HG03095 (cell line): ENCODE data around the gene SMOC2.

Source experiments
- ATAC-seq: cut with Tn5 transposase; IDR thresholded peaks from one replicate; pipeline ENCODE4 v1.9.1; 2021; ENCODE audit warnings: moderate library complexity; ENCODE audit not compliant: unreplicated experiment

Gene SMOC2

DNA sequence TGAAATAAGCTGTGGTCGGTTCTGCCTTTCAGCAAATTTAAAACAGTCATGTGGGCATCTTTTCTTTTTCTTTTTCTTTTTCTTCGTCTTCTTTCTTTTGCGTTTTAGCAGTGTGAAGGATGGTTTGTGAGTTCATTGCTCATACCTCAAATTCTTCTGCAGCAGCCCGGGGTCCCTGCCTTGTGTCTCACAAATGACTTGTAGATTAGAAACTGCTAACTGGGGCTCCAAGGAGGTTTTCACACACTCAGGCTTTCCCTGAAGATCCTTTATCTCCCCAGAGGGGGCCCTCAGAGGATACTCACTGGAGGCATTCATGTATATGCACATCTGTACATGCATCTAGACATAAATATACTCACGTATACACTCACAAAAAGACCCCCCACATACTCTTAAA, 1.7 kb downstream of the SMOC2 start:
- no peak for ATAC-seq

- ATAC-seq: no peak
These were observed 6.3 kb downstream of the SMOC2 start for GRCh38 chr6:168447282-168447681.

DNA sequence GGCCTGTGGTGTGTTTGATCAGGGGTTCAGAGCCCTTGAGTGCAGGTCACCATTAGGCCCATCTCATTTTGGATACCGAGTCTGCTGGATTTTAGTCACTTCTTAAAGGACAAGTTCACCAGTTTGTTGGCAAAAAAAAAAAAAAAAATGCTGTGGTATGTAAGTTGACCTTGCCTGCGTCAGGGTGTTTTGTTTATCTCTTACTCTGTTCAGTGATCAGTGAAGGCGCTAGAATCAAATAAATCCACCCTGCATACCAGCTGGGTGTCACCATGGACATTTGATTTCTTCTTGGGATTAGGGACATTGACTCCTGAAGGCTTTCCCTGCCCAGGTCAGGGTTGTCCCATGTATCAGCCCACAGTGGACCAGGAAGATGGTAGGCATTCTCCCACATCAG, 6.7 kb downstream of the SMOC2 start:
- no peak for ATAC-seq

DNA sequence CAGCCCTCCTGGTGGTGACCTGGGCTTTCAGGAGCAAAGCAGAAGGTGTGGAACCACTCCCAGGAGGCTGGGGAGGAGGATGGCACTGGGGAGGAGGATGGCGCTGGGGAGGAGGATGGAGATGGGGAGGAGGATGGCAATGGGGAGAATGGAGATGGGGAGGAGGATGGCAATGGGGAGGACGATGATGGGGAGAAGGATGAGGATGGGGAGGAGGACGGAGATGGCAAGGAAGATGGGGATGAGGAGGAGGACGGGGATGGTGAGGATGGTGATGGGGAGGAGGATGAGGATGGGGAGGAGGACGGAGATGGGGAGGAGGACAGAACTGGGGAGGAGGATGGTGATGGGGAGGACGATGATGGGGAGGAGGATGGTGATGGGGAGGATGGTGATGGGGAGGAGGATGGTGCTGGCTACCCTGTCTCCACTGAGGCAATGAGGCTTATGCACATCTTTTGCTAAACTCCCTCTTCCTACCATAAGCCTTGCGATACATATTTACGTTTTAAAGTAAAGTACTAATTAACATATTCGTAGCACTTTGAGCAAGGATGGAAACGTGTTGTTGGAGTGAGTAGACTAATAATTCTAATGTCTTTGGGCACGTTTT, 7.4 kb downstream of the SMOC2 start:
- no peak for ATAC-seq

- ATAC-seq: no peak
These were observed 9.9 kb downstream of the SMOC2 start for GRCh38 chr6:168450917-168451316.

GRCh38 chr6:168451805-168452517, 11.0 kb downstream of the SMOC2 start:
- ATAC-seq: no peak

DNA sequence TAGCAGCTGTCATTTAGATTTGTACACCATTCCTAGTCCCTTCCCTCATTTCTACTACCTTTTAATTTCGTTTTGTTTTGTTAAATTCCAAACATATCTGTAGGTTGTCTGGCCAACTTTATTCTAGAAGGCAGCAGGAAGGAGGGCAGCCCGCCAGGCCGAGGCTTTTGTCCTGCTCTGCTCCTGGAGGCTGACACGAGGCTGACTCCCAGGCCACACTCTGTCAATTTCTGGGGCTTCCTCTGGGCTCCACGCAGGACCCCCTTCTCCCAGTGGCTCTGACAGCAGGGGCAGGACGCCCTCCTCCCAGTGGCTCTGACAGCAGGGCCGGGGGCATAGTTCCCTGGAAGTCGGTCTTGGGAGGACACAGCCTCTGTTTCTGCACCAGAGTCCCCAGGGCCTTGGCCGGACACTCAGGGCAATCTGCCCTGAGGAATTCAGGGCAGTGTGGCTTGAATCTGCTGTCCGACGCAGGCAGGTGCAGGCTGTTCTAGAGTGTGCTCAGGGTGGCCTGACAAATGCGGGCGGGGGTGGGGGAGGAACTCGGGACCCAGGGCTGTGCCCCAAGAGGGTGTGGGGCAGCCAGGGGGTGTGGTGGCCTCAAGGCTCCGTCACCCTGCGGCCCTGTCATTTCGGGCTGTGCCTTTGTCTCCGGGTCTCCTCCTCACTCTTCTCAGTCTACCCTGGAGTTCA, 11.8 kb downstream of the SMOC2 start:
- ATAC-seq: no peak

GRCh38 chr6:168455847-168456530, 15.0 kb downstream of the SMOC2 start:
- ATAC-seq: no peak

DNA sequence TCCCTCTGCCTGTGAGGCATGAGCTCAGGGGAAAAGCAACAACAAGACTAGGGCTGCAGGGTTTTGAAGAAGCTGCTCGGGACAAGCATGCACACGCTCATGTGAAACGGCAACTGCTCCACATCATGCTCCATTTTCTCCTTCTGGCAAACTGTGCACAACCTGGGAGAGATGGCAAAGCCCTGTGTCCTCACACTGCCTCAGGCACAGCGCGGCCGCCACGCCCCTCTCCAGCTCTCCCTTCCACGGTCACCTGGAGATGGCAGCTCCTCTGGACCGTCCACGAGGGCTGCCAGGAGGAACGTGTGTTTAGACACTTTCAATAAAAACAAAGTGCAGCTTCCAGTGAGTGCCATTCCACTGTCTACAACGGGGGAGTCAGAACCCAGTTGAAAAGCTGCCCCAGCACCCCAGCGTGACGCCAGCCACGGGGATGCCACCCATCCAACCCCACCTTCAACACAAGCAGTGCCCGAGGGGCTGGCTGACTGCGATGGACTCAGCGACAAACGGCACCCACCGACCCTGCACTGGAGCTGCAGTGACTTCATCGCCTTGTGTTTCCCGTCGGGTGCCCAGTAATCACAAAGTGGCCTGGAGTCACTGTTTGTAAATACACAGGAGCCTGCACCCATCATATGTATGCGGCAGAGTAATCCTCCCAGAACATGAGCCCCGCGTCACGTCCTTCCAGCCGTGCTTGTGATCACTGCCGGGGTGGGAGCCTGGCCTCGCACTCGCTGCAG, 16.1 kb downstream of the SMOC2 start:
- ATAC-seq: no peak

GRCh38 chr6:168457653-168457934, 16.6 kb downstream of the SMOC2 start:
- ATAC-seq: no peak

DNA sequence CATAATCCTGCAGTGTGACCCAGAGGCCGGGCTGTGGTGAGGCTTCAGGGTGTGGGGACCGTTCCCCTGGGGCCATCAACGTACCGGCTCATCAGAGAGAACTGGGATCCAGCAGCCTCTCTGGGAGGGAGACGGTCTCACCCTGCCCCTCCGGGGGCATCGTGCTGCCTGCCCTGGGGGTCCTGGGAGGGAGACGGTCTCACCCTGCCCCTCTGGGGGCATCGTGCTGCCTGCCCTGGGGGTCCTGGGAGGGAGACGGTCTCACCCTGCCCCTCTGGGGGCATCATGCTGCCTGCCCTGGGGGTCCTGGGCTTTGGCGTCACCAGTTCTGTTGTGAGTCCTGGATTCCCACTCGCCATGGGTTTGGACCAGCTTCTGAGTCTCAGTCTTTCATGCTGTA, 17.1 kb downstream of the SMOC2 start:
- no peak for ATAC-seq

DNA sequence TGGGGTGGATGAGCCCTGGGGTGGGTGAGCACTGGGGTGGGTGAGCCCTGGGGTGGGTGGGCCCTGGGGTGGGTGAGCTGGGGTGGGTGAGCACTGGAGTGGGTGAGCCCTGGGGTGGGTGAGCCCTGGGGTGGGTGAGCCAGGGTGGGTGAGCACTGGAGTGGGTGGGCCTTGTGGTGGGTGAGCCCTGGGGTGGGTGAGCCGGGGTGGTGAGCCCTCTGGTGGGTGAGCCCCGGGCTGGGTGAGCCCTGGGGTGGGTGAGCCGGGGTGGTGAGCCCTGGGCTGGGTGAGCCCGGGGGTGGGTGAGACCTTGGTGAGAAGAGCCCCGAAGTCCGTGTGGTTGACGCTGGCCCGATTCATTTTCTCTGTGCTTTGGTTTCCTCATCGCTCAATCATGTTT, 18.6 kb downstream of the SMOC2 start:
- ATAC-seq: no peak

GRCh38 chr6:168462289-168462853, 21.4 kb downstream of the SMOC2 start:
- ATAC-seq: no peak

GRCh38 chr6:168464546-168464945, 23.6 kb downstream of the SMOC2 start:
- no peak for ATAC-seq

DNA sequence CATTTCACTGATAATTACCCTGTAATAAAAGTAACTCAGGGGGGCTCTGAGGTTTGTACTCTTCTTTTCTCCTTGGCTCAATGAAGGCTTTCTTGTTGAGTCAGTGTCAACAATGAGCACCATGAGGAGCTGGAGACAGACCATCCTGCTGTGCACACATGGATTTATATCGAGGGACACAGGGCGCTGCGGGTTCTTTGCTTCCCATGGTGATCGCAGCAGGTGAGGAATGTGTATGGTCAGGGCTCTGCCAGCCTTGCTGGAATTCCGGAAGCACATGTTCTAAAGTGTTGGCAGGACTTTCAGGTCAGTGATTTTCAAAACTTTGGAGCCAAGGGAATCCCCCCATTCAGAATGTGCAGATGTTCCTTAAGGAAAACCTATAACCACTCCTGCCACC, 27.1 kb downstream of the SMOC2 start:
- ATAC-seq: no peak

DNA sequence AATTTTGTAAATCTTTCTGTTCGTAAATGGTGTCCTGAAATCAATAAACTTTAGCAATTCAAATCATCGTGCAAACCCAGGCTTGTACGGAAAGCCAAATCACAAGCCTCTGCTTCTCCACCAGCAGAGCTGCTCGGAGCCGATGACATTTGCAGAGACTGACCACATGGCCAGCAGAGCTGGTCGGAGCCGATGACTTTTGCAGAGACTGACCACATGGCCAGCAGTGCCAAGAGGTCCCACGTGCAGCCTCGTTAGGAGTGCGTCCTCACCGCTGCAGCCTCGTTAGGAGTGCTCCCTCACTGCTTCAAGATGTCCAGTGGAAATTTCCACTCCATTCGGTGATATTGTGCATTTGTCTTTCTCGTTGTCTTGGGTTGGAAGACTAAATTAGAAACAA, 28.5 kb downstream of the SMOC2 start:
- no peak for ATAC-seq

- ATAC-seq: no peak
These were observed 28.9 kb downstream of the SMOC2 start for GRCh38 chr6:168469926-168470325.

DNA sequence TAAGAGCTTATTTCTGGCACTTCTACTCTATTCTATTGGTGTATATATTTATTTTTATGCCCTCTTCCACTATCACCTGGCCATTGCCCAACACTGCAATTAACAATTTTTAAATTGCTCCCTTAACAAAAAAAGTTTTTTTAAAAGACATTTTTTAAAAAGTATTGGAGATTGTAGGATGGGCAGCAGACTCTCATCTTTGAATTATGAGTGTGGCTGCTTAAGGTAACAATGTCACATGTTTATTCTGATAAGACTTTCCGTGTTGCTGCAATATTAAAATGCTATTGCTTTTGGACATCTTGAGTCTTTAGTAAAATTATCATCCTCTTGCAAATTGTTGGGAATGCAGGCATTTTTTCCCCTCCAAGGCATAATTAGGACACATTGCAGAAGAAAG, 31.4 kb downstream of the SMOC2 start:
- ATAC-seq: no peak

DNA sequence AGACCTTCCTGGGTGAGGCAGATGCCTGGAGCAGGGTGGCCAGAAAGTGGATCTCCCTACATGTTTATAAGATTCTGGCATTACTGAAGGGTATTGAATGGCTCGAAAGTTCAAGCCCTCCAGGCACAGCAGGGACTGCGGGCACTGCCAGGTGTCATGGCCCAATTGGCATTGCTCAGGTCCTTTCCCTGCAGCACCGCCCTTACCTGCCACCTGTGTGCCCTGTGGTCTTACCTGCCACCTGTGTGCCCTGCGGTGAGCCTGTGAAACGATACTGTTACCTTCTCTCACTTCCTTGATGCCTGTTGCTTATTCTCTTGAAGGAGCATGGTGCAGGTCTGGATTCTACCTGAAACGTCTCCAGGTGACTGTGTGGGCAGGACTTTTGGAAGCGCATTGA, 32.2 kb downstream of the SMOC2 start:
- no peak for ATAC-seq

- no peak for ATAC-seq
These were observed 34.4 kb downstream of the SMOC2 start for GRCh38 chr6:168475188-168476013.
